SJCRH30 (cell line): Measurements from ENCODE around the gene RNF187. TPM values are rescaled to one million over a fixed set of nuclear protein-coding genes. Genes with fewer than 3 reads are reported as not detected.

Experiments used
- DNase-seq, 2 experiments: peaks; one replicate each; pipeline ENCODE4 v3.0.0-alpha.2; 2015 to 2020
- H3K27ac ChIP-seq: fragments of 250-450 bp; sonication (Bioruptor Pico); 2 replicates; pipeline ENCODE4 v1.5.1; 2020; ENCODE audit warnings: mild to moderate bottlenecking, moderate library complexity
- H3K27me3 ChIP-seq: fragments of 250-450 bp; sonication (Bioruptor Pico); 2 replicates; pipeline ENCODE4 v1.5.1; 2020; ENCODE audit warnings: mild to moderate bottlenecking, moderate library complexity
- H3K36me3 ChIP-seq: fragments of 250-450 bp; sonication (Bioruptor Pico); 2 replicates; pipeline ENCODE4 v1.5.1; 2020; ENCODE audit warnings: mild to moderate bottlenecking, moderate library complexity
- H3K4me1 ChIP-seq: fragments of 250-450 bp; sonication (Bioruptor Pico); 2 replicates; pipeline ENCODE4 v1.5.1; 2020; ENCODE audit warnings: mild to moderate bottlenecking, moderate library complexity
- H3K4me3 ChIP-seq: fragments of 250-450 bp; sonication (Bioruptor Pico); 2 replicates; pipeline ENCODE4 v1.5.1; 2020; ENCODE audit warnings: mild to moderate bottlenecking, moderate library complexity
- H3K9me3 ChIP-seq: fragments of 250-450 bp; sonication (Bioruptor Pico); replicated peaks from 2 replicates; pipeline ENCODE4 v1.5.1; 2020; ENCODE audit warnings: mild to moderate bottlenecking, moderate library complexity
- total RNA-seq: library from RNA; depleted of rRNA; stranded (reverse); fragments of >200 nt; shearing (Covaris generic); gene quantifications from 2 replicates; pipeline ENCODE4 v1.2.3, GENCODE V29; 2014

RNF187 gene
- total RNA-seq, 1 experiment from 2014 or later = 65.0 TPM

GRCh38 chr1:228528612-228529011, 41.4 kb downstream of the RNF187 start:
- H3K27me3 ChIP-seq = no peaks in the 10 kb centered on the region
- no peak overlapping the region for H3K27ac ChIP-seq
- no peaks in the 10 kb centered on the region for H3K36me3 ChIP-seq
- no peak for DNase-seq
- H3K9me3 ChIP-seq = no peaks in the 10 kb centered on the region; the same call in 1 of the 2 replicates
- H3K4me1 ChIP-seq = no peaks in the 10 kb centered on the region
- H3K4me3 ChIP-seq = no peak overlapping the region

- Histone ChIP-seq H3K4me3 (no peak overlapping the region), H3K9me3 (no peaks in the 10 kb centered on the region), H3K27me3 (no peaks in the 10 kb centered on the region), H3K27ac (no peak overlapping the region), H3K36me3 (no peaks in the 10 kb centered on the region), H3K4me1 (no peaks in the 10 kb centered on the region)
- no peak for DNase-seq
These were observed 43.0 kb downstream of the RNF187 start for GRCh38 chr1:228530086-228530758.

GRCh38 chr1:228530951-228531731, 44.0 kb downstream of the RNF187 start:
- Histone ChIP-seq H3K36me3 (no peaks in the 10 kb centered on the region), H3K4me1 (no peaks in the 10 kb centered on the region), H3K27me3 (no peaks in the 10 kb centered on the region), H3K4me3 (no peak overlapping the region), H3K27ac (no peak overlapping the region), H3K9me3 (no peaks in the 10 kb centered on the region)
- DNase-seq = no peak

GRCh38 chr1:228538831-228539230, 51.6 kb downstream of the RNF187 start:
- Histone ChIP-seq H3K27ac (no peak overlapping the region), H3K4me3 (no peak overlapping the region), H3K36me3 (no peaks in the 10 kb centered on the region), H3K9me3 (no peaks in the 10 kb centered on the region), H3K4me1 (no peaks in the 10 kb centered on the region), H3K27me3 (no peaks in the 10 kb centered on the region)
- no peak for DNase-seq

- no peaks in the 10 kb centered on the region for H3K27me3 ChIP-seq
- H3K36me3 ChIP-seq = no peaks in the 10 kb centered on the region
- H3K4me1 ChIP-seq = no peaks in the 10 kb centered on the region
- no peaks in the 10 kb centered on the region for H3K9me3 ChIP-seq
- H3K4me3 ChIP-seq = no peak overlapping the region
- no peak for DNase-seq
- H3K27ac ChIP-seq = no peak overlapping the region
These were observed 53.2 kb downstream of the RNF187 start for GRCh38 chr1:228540161-228540917.

- no peaks in the 10 kb centered on the region for H3K4me1 ChIP-seq
- H3K4me3 ChIP-seq = no peak overlapping the region
- no peak for DNase-seq
- H3K27ac ChIP-seq = no peak overlapping the region
- no peaks in the 10 kb centered on the region for H3K27me3 ChIP-seq
- no peaks in the 10 kb centered on the region for H3K9me3 ChIP-seq
- no peaks in the 10 kb centered on the region for H3K36me3 ChIP-seq
These were observed 54.5 kb downstream of the RNF187 start for GRCh38 chr1:228541725-228542124.

- Histone ChIP-seq H3K4me3 (no peak overlapping the region), H3K27ac (no peak overlapping the region), H3K9me3 (no peaks in the 10 kb centered on the region), H3K36me3 (no peaks in the 10 kb centered on the region), H3K4me1 (no peaks in the 10 kb centered on the region), H3K27me3 (no peaks in the 10 kb centered on the region)
- no peak for DNase-seq
These were observed 55.2 kb downstream of the RNF187 start for GRCh38 chr1:228542376-228542775.

GRCh38 chr1:228542981-228543380, 55.8 kb downstream of the RNF187 start:
- DNase-seq = no peak
- no peak overlapping the region for H3K27ac ChIP-seq
- no peak overlapping the region for H3K4me3 ChIP-seq
- no peaks in the 10 kb centered on the region for H3K4me1 ChIP-seq
- no peaks in the 10 kb centered on the region for H3K9me3 ChIP-seq
- H3K36me3 ChIP-seq = no peaks in the 10 kb centered on the region
- H3K27me3 ChIP-seq = no peaks in the 10 kb centered on the region

- Histone ChIP-seq H3K9me3 (no peaks in the 10 kb centered on the region), H3K4me1 (no peaks in the 10 kb centered on the region), H3K4me3 (no peak overlapping the region), H3K36me3 (no peaks in the 10 kb centered on the region), H3K27me3 (no peaks in the 10 kb centered on the region), H3K27ac (no peak overlapping the region)
- no peak for DNase-seq
These were observed 56.2 kb downstream of the RNF187 start for GRCh38 chr1:228543396-228543795.

GRCh38 chr1:228544021-228544850, 57.1 kb downstream of the RNF187 start:
- DNase-seq = no peak
- Histone ChIP-seq H3K9me3 (no peaks in the 10 kb centered on the region), H3K27me3 (no peaks in the 10 kb centered on the region), H3K36me3 (no peaks in the 10 kb centered on the region), H3K4me1 (no peaks in the 10 kb centered on the region), H3K27ac (no peak overlapping the region), H3K4me3 (no peak overlapping the region)

GRCh38 chr1:228544921-228545591, 57.9 kb downstream of the RNF187 start:
- no peak for DNase-seq
- Histone ChIP-seq H3K4me1 (no peaks in the 10 kb centered on the region), H3K27ac (no peak overlapping the region)

More at GRCh38 chr1:228544921-228545591, 57.9 kb downstream of the RNF187 start:
- Histone ChIP-seq H3K9me3 (no peaks in the 10 kb centered on the region), H3K27me3 (no peaks in the 10 kb centered on the region), H3K4me3 (no peak overlapping the region), H3K36me3 (no peaks in the 10 kb centered on the region)
